ENCODE data around the gene ECHDC3.

The ECHDC3 gene

GRCh38 chr10:11699550-11700097 is 42.6 kb upstream of the ECHDC3 start:
- CTCF ChIA-PET = interaction anchor here (0.7 kb wide), 1 partner anchor 184 kb away, joined by 3 read pairs; no protein-coding TSS in a partner anchor
- POLR2A ChIA-PET = no interaction called here
- DNase-seq (ENCODE audit: extremely low spot score) = no peak
- TF ChIP-seq ARNT (IDR thresholded peaks at IDR 0.05) (no peak), SP1 (IDR thresholded peaks at IDR 0.05) (no peak), FOXA1 (IDR thresholded peaks at IDR 0.05) (no peak), FOXM1 (IDR thresholded peaks at IDR 0.05; ENCODE audit: borderline replicate concordance) (no peak)

GRCh38 chr10:11700539-11700938 is 41.6 kb upstream of the ECHDC3 start:
- no peak for DNase-seq (ENCODE audit: extremely low spot score)
- POLR2A ChIA-PET = no interaction called here
- CTCF ChIA-PET = interaction anchor here (0.7 kb wide), 1 partner anchor 649 kb away, joined by 5 read pairs; no protein-coding TSS in a partner anchor
- TF ChIP-seq FOXA1 (IDR thresholded peaks at IDR 0.05) = no peak
- TF ChIP-seq TARDBP (IDR thresholded peaks at IDR 0.05) = no peak
- no peak for TF ChIP-seq ZNF384 (IDR thresholded peaks at IDR 0.05)
- TF ChIP-seq LEF1 (IDR thresholded peaks at IDR 0.05; ENCODE audit: borderline replicate concordance) = no peak
- no peak for TF ChIP-seq SP1 (IDR thresholded peaks at IDR 0.05)
- TF ChIP-seq PKNOX1 (IDR thresholded peaks at IDR 0.05) = no peak
- no peak for TF ChIP-seq HDGF (IDR thresholded peaks at IDR 0.05; ENCODE audit: borderline replicate concordance)
- no peak for TF ChIP-seq ELF4 (IDR thresholded peaks at IDR 0.05)
- TF ChIP-seq L3MBTL2 (conservative IDR thresholded peaks at IDR 0.05) = no peak
- no peak for TF ChIP-seq SUZ12 (IDR thresholded peaks at IDR 0.05)
- no peak for TF ChIP-seq FOXM1 (IDR thresholded peaks at IDR 0.05; ENCODE audit: borderline replicate concordance)
- no peak for TF ChIP-seq ARNT (IDR thresholded peaks at IDR 0.05)
- no peak for TF ChIP-seq BHLHE40 (IDR thresholded peaks at IDR 0.05; ENCODE audit: borderline replicate concordance)
- TF ChIP-seq FOXK2 (IDR thresholded peaks at IDR 0.05) = no peak
- no peak for TF ChIP-seq CTBP1 (IDR thresholded peaks at IDR 0.05; ENCODE audit: borderline replicate concordance)
- TF ChIP-seq NFRKB (IDR thresholded peaks at IDR 0.05) = no peak

GRCh38 chr10:11701451-11702095 is 40.6 kb upstream of the ECHDC3 start:
- ChIA-PET POLR2A (no interaction called here), CTCF (interaction anchor here (0.6 kb wide), 1 partner anchor 16 kb away, joined by 3 read pairs; no protein-coding TSS in a partner anchor)
- TF ChIP-seq TARDBP (IDR thresholded peaks at IDR 0.05) = no peak
- no peak for TF ChIP-seq FOXK2 (IDR thresholded peaks at IDR 0.05)
- no peak for TF ChIP-seq FOXM1 (IDR thresholded peaks at IDR 0.05; ENCODE audit: borderline replicate concordance)
- no peak for TF ChIP-seq ELF4 (IDR thresholded peaks at IDR 0.05)
- no peak for TF ChIP-seq FOXA1 (IDR thresholded peaks at IDR 0.05)
- no peak for TF ChIP-seq LEF1 (IDR thresholded peaks at IDR 0.05; ENCODE audit: borderline replicate concordance)
- no peak for TF ChIP-seq PKNOX1 (IDR thresholded peaks at IDR 0.05)
- TF ChIP-seq L3MBTL2 (conservative IDR thresholded peaks at IDR 0.05) = no peak
- no peak for TF ChIP-seq HDGF (IDR thresholded peaks at IDR 0.05; ENCODE audit: borderline replicate concordance)
- no peak for TF ChIP-seq ARNT (IDR thresholded peaks at IDR 0.05)
- DNase-seq (ENCODE audit: extremely low spot score) = no peak

GRCh38 chr10:11702264-11702663 is 39.9 kb upstream of the ECHDC3 start:
- TF ChIP-seq FOXA1 (IDR thresholded peaks at IDR 0.05) = no peak
- no peak for TF ChIP-seq LEF1 (IDR thresholded peaks at IDR 0.05; ENCODE audit: borderline replicate concordance)
- no peak for TF ChIP-seq SP1 (IDR thresholded peaks at IDR 0.05)
- no peak for TF ChIP-seq HDGF (IDR thresholded peaks at IDR 0.05; ENCODE audit: borderline replicate concordance)
- TF ChIP-seq PKNOX1 (IDR thresholded peaks at IDR 0.05) = no peak
- TF ChIP-seq SUZ12 (IDR thresholded peaks at IDR 0.05) = no peak
- TF ChIP-seq FOXK2 (IDR thresholded peaks at IDR 0.05) = no peak
- no peak for TF ChIP-seq CTBP1 (IDR thresholded peaks at IDR 0.05; ENCODE audit: borderline replicate concordance)
- TF ChIP-seq BHLHE40 (IDR thresholded peaks at IDR 0.05; ENCODE audit: borderline replicate concordance) = no peak
- TF ChIP-seq ARNT (IDR thresholded peaks at IDR 0.05) = no peak
- ChIA-PET CTCF (no interaction called here), POLR2A (no interaction called here)
- no peak for DNase-seq (ENCODE audit: extremely low spot score)

GRCh38 chr10:11704092-11704491 is 38.1 kb upstream of the ECHDC3 start:
- CTCF ChIA-PET = no interaction called here
- no peak for DNase-seq (ENCODE audit: extremely low spot score)
- POLR2A ChIA-PET = no interaction called here

More at GRCh38 chr10:11704092-11704491, 38.1 kb upstream of the ECHDC3 start:
- TF ChIP-seq SUZ12 (IDR thresholded peaks at IDR 0.05) (no peak), FOXM1 (IDR thresholded peaks at IDR 0.05; ENCODE audit: borderline replicate concordance) (no peak), FOXK2 (IDR thresholded peaks at IDR 0.05) (no peak), PKNOX1 (IDR thresholded peaks at IDR 0.05) (no peak), L3MBTL2 (conservative IDR thresholded peaks at IDR 0.05) (no peak), ZNF384 (IDR thresholded peaks at IDR 0.05) (no peak), SP1 (IDR thresholded peaks at IDR 0.05) (no peak), LEF1 (IDR thresholded peaks at IDR 0.05; ENCODE audit: borderline replicate concordance) (no peak), CTBP1 (IDR thresholded peaks at IDR 0.05; ENCODE audit: borderline replicate concordance) (no peak), HDGF (IDR thresholded peaks at IDR 0.05; ENCODE audit: borderline replicate concordance) (no peak), NFRKB (IDR thresholded peaks at IDR 0.05) (no peak), FOXA1 (IDR thresholded peaks at IDR 0.05) (no peak), ELF4 (IDR thresholded peaks at IDR 0.05) (no peak), BHLHE40 (IDR thresholded peaks at IDR 0.05; ENCODE audit: borderline replicate concordance) (no peak), TARDBP (IDR thresholded peaks at IDR 0.05) (no peak), ARNT (IDR thresholded peaks at IDR 0.05) (no peak)
